ENCODE data around the gene TYRP1.

TYRP1 gene

GRCh38 chr9:12680341-12680740, 12.8 kb upstream of the TYRP1 start:
- no peak for TF ChIP-seq POLR2A (IDR thresholded peaks at IDR 0.05; ENCODE audit: low read depth, low read length)
- FAIRE-seq (no peak), DNase-seq (ENCODE audit: insufficient read length, low spot score) (no peak)

DNA sequence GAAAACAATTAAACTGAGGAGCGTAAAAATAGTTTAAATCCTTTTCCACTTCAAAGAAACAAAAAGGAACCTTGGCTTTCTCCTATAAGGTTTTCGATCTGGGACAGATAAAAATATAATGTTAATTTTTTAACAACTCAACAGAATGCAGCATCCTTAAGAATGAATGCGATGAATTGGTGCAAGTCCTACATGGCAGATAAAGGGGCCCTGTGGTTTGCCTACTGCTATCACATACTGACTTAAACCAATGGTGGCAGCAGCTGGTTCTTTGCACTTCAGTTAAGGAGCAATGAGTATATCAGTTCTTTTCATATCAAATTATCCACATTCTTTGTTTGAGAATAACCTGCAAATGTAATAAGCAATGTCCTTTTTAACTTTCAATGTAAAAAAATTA, 12.4 kb upstream of the TYRP1 start:
- no peak for TF ChIP-seq POLR2A (IDR thresholded peaks at IDR 0.05; ENCODE audit: low read depth, low read length)
- no peak for FAIRE-seq
- no peak for DNase-seq (ENCODE audit: insufficient read length, low spot score)

GRCh38 chr9:12681620-12682019, 11.6 kb upstream of the TYRP1 start:
- TF ChIP-seq POLR2A (IDR thresholded peaks at IDR 0.05; ENCODE audit: low read depth, low read length) = no peak
- DNase-seq (ENCODE audit: insufficient read length, low spot score) (no peak), FAIRE-seq (peak; percentile 79)

GRCh38 chr9:12684974-12685373, 8.2 kb upstream of the TYRP1 start:
- FAIRE-seq (no peak), DNase-seq (ENCODE audit: insufficient read length, low spot score) (no peak)
- TF ChIP-seq POLR2A (IDR thresholded peaks at IDR 0.05; ENCODE audit: low read depth, low read length) = no peak

DNA sequence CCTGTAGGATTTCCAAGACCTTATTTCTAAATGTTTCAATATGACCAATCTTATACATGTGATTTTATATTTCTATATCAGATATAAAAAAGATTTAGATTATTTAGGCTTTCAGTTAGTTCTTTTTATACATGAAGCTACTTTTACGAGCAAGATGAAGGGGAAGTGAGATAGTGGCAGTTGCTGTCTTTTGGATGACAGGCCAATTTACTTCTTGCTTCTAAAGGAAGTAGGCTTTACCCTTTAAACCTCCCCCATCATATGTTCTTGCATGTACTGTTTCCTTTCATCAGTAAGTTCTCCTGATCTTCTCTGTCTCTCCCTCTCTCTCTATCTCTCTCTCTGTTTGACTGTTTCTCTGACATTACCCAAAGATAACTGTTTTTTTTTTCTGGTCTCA, 4.0 kb upstream of the TYRP1 start:
- FAIRE-seq = no peak
- DNase-seq (ENCODE audit: insufficient read length, low spot score) = no peak
- TF ChIP-seq POLR2A (IDR thresholded peaks at IDR 0.05; ENCODE audit: low read depth, low read length) = no peak

DNA sequence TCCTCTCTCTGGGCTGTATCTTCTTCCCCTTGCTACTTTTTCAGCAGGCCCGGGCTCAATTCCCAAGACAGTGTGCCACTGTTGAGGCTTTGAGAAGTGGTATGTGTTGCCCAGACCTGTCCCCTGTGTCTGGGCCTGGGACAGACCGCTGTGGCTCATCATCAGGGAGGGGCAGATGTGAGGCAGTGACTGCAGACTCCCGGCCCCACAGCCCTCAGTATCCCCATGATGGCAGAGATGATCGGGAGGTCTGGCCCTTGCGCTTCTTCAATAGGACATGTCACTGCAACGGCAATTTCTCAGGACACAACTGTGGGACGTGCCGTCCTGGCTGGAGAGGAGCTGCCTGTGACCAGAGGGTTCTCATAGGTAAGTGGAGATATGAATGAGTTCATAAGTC, 828 bp downstream of the TYRP1 start:
- DNase-seq (ENCODE audit: insufficient read length, low spot score) = no peak
- no peak for TF ChIP-seq POLR2A (IDR thresholded peaks at IDR 0.05; ENCODE audit: low read depth, low read length)
- FAIRE-seq = no peak

DNA sequence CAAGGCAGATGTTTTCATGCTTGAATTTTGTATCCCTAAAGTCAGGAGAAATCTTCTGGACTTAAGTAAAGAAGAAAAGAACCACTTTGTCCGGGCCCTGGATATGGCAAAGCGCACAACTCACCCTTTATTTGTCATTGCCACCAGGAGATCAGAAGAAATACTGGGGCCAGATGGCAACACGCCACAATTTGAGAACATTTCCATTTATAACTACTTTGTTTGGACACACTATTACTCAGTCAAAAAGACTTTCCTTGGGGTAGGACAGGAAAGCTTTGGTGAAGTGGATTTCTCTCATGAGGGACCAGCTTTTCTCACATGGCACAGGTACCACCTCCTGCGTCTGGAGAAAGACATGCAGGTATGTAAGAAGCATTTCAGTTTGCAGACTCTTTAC, 2.3 kb downstream of the TYRP1 start:
- FAIRE-seq (no peak), DNase-seq (ENCODE audit: insufficient read length, low spot score) (no peak)
- TF ChIP-seq POLR2A (IDR thresholded peaks at IDR 0.05; ENCODE audit: low read depth, low read length) = no peak

GRCh38 chr9:12696931-12697622, 3.9 kb downstream of the TYRP1 start:
- DNase-seq (ENCODE audit: insufficient read length, low spot score) (no peak), FAIRE-seq (no peak)

GRCh38 chr9:12697719-12698118, 4.5 kb downstream of the TYRP1 start:
- no peak for DNase-seq (ENCODE audit: insufficient read length, low spot score)
- no peak for TF ChIP-seq POLR2A (IDR thresholded peaks at IDR 0.05; ENCODE audit: low read depth, low read length)
- no peak for FAIRE-seq

More at GRCh38 chr9:12696931-12697622, 3.9 kb downstream of the TYRP1 start:
- no peak for TF ChIP-seq POLR2A (IDR thresholded peaks at IDR 0.05; ENCODE audit: low read depth, low read length)

- TF ChIP-seq POLR2A (IDR thresholded peaks at IDR 0.05; ENCODE audit: low read depth, low read length) = no peak
- DNase-seq (ENCODE audit: insufficient read length, low spot score) (no peak), FAIRE-seq (no peak)
Observed at GRCh38 chr9:12698266-12698665, 5.1 kb downstream of the TYRP1 start.

- DNase-seq (ENCODE audit: insufficient read length, low spot score) (no peak), FAIRE-seq (no peak)
- TF ChIP-seq POLR2A (IDR thresholded peaks at IDR 0.05; ENCODE audit: low read depth, low read length) = no peak
Observed at GRCh38 chr9:12698986-12699385, 5.8 kb downstream of the TYRP1 start.

GRCh38 chr9:12699529-12699928, 6.3 kb downstream of the TYRP1 start:
- no peak for TF ChIP-seq POLR2A (IDR thresholded peaks at IDR 0.05; ENCODE audit: low read depth, low read length)
- FAIRE-seq (no peak), DNase-seq (ENCODE audit: insufficient read length, low spot score) (no peak)

DNA sequence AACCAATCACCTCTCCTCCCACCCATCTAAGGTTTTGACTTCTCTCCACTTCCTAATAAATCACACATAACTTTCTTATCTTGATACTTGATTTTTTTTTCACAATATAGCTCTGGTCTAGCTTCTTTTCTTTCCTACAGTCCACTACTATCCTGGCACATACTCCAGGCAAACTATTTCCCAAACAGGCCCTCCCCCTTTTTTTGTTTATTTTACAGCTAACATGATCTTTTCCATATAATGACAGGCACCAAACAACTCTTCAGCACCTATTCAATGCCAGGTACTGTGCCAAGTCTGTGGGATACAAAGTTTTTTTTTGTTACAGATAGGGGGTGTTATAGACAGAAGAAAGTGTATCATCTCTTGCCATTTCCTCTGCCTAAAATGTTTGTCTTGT, 7.9 kb downstream of the TYRP1 start:
- TF ChIP-seq POLR2A (IDR thresholded peaks at IDR 0.05; ENCODE audit: low read depth, low read length) = no peak

GRCh38 chr9:12702160-12702758, 9.1 kb downstream of the TYRP1 start:
- FAIRE-seq (peak; percentile 97), DNase-seq (ENCODE audit: insufficient read length, low spot score) (no peak)
- no peak for TF ChIP-seq POLR2A (IDR thresholded peaks at IDR 0.05; ENCODE audit: low read depth, low read length)

More for the DNA sequence above, 7.9 kb downstream of the TYRP1 start:
- DNase-seq (ENCODE audit: insufficient read length, low spot score) = no peak
- FAIRE-seq = no peak

- DNase-seq (ENCODE audit: insufficient read length, low spot score) (no peak), FAIRE-seq (no peak)
- no peak for TF ChIP-seq POLR2A (IDR thresholded peaks at IDR 0.05; ENCODE audit: low read depth, low read length)
Observed at GRCh38 chr9:12703996-12704395, 10.8 kb downstream of the TYRP1 start.

All from H54 (cell line).